ENCODE measurements around the gene MYO16. TPM values are rescaled to one million over a fixed set of nuclear protein-coding genes. Genes with fewer than 3 reads are reported as not detected.
"Not testable (repeated sequence)": the region's sequence is repeated elsewhere in the genome, so short reads cannot be mapped to it uniquely, and the experiment has no call there.

MYO16 gene
- total RNA-seq, 1 donor from 2014 or later: not detected

DNA sequence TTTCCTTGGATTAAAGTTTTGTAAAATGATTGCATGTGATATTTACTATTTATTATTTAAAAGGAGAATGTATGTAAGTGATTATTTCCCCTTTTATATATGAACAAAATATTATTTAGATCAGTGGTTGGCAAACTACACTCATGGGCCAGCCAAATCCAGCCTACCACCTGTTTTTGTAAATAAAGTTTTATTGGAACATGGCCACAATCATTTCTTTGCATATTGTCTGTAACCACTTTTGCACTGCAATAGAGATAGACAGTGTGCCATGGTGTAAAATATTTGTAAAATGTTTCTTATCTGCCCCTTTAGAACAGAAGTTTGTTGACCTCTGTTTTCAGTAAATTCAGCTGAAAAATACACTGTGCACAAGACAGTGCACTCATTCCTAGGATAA lies 426.4 kb downstream of the MYO16 start:
- DNase-seq (ENCODE audit: low read depth in 2 of 2): no peak

DNA sequence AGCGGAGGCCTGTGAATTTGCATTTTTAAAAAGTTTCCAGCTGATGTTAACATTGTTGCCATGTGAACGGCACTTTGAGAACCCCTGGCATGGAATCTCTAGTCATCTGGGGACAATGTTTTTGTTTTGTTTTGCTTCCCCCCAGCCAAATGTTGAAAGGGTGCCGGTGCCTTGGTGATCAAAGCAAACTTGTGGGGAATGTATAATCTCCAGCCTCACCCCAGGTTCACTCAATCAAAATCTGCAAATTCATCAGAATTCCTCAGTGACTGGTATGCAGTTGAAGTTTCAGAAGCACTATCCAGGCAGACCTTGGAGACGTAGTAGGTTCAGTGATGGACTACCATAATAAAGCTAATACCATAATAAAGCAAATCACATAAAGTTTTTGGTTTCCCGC lies 428.7 kb downstream of the MYO16 start:
- no peak for DNase-seq (ENCODE audit: low read depth in 2 of 2)

DNA sequence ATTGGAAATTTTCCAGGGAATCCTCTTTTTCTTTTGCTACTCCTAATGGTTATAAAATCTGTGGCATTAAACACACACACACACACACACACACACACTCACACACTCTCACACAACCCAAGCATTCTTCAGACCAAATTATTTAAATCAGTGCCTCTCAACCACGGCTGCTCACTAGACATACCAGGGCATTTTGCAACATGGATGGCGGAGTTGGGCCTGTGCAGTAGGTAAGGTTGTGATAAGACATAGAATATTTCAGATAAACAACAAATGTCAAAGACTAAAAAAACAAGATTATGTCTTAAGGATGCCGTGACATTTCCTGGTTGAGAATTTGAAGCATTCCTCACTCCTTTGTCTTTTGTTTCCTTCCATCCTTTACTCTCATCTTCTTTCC lies 443.1 kb downstream of the MYO16 start:
- no peak for DNase-seq (ENCODE audit: low read depth in 2 of 2)

DNA sequence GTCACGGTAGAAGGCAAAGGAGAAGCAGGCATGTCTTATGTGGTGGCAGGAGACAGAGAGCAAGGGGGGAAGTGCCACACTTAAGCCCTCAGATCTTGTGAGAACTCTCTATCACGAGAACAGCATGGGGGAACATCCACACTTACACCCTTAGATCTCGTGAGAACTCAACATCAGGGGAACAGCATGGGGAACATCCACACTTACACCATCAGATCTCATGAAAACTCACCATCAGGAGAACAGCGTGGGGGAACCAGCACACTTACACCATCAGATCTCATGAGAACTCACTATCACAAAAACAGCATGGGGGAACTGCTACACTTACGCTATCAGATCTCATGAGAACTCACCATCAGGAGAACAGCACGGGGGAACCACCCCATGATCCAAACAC lies 445.0 kb downstream of the MYO16 start:
- no peak for DNase-seq (ENCODE audit: low read depth in 2 of 2)

DNA sequence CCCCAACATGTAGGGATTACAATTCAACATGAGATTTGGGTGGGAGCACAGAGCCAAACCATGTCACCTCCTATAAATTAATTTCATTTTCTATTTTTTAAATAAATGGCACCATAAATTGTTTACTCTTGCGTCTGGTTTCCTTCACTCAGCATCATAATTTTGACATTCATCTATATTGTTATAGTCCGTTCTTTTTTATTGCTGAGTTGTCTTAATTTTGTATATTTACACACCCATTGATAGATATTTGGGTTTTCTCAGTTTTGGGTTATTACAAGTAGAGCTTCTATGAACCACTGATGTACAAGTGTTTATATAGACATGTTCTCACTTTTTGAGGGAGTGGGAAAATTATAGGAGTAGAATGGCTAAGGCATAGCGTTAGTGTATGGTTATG lies 445.4 kb downstream of the MYO16 start:
- DNase-seq (ENCODE audit: low read depth in 2 of 2): no peak

DNA sequence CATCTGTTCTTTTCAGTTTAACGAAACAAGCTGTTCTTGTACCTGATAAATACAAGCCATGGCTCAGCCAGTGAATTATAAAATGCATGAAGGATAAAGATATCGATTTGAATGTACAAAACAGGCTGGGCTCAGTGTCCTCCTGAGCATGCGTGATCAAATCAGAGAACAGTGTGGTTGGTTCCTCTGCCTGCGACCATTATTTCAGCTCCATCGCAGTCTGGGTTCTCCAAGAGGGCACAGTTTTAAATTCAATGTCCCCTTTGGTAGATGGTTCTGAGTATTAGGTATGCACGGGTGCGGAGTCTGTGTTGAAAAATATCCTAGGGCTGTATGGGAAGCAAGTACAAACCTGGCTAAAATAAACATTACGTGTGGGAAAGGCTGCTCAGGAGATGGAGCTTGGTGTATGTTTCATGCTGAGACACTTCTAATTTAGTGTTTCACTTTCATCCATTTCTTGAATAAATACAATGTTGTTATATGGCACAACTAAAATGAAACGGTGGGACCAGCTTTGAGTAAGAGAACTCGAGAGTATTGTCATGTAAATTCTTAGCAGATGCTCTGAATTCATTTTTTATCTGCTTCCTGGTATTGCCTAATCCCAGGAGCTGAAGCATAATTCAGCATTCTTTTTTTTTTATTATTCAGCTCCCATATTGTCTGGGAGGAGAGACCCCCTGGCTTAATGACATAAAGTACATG lies 458.7 kb downstream of the MYO16 start:
- no peak for DNase-seq (ENCODE audit: low read depth in 2 of 2)

DNA sequence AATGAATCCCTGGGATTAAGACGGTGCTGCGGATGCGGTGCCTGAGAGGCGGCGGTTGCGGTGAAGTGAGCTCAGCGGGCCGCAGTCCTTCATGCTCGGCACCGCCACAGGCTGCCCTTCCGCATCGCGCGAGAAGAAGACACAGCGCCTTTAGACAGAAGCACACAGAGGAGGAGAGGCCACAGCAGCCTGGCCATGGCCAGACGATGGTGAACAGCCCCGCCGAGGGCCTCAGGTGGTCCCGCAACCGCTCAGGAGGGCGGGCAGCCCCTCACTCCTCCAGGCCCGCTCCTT lies 459.2 kb downstream of the MYO16 start:
- no peak for DNase-seq (ENCODE audit: low read depth in 2 of 2)

DNA sequence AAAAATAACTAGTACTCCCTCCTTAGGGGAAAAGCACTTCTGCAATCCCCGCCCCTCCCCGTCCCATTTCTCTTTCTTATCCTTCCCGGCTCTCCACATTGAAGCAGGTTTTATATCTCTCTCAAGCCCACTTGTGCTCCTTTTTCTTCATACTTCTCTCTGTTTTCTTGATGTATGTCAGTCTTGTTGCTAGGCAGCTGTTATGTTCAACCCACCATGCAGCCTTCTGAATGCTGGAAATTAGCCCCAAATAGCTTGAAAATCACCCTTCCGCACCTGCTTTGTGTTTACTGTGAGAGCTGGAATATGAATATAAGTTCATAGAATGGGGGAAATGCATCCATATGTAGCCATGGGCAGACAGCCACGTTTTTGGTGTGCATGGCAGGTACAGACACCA lies 461.4 kb downstream of the MYO16 start:
- no peak for DNase-seq (ENCODE audit: low read depth in 2 of 2)

DNA sequence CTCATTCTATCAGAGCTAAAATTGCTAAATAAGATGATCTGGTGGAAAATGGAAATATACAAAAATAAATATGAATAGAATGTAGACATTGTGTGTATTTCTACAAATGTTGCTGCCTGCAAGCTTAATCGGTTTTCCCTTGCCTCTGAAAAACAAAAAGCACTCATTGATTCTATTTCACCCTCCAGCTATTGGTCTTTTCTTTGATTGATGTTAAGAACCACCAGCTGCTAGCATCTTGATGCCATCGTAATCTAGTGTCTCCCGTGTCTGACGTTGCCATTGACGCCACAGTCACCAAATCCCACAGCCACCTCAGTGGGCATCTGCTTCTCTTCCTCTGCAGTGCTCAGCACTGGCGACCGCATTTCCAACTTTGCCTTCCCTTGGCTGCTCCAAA lies 461.8 kb downstream of the MYO16 start:
- DNase-seq (ENCODE audit: low read depth in 2 of 2): no peak

DNA sequence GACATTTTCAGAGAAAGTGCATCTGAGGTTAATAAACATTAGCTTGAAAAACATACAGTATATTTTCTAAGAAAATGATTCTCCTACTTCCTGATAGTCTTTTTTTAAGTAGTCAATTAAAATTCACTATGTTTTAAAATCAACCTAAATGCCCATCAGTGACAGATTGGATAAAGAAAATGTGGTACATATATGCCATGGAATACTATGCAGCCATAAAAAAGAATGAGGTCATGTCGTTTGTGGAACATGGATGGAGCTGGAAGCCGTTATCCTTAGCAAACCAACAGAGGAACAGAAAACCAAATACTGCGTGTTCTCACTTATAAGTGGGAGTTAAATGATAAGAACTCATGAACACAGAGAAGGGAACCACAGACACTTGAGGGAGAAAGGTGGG lies 462.8 kb downstream of the MYO16 start:
- DNase-seq (ENCODE audit: low read depth in 2 of 2): not testable (repeated sequence)

DNA sequence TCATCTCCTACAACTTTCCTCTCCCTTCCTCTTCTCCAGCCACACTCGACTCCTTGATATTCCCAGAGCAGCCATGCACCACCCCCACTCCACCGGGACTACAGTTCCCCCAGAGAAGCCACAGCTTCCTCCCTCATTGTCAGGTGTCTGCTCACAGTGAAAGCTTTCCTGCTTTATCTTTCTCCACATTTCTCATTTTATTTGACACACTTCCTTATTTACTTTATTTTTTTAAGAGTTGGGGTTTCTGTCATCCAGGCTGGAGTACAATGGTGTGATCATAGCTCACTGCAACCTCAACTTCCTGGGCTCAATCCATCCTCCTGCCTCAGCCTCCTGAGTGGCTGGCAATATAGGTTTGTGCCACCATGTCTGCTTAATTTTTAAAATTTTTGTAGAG lies 464.6 kb downstream of the MYO16 start:
- no peak for DNase-seq (ENCODE audit: low read depth in 2 of 2)

DNA sequence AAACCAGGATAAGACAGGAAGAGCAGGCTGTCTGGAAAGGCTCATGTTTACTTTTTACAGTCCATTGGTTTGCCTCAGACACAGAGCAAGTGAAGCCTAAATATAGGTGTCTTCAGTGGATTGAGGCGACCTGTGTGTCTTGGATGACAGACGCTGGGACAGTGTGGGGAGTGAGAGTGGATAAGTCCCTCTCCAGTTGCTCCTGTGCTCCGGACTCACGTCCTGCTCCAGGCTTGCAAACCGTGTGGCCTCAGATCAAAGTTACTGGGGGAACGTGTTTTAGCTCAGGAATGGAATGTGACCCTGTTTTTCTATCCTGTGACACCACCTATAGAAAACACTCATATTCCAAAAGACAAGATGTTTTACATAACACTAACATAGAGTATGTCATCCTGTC lies 465.7 kb downstream of the MYO16 start:
- no peak for DNase-seq (ENCODE audit: low read depth in 2 of 2)

DNA sequence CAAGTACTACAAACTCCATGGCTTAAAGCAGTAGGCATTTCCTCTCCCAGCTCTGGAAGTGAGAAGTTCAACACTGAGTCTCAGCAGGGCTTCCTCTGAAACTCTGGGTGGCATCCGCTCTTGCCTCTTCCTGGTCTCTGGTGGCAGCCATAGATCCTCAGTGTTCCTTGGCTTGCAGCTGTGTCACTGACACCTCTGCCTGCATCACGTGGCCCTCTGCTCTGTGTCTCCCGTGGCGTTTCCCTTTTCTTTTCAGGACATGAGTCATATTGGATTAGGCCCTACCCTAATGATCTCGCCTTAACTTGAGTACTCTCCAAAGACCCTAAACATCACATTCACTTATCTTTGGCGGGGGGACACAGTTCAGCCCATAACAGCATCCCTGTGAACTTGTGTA lies 466.7 kb downstream of the MYO16 start:
- no peak for DNase-seq (ENCODE audit: low read depth in 2 of 2)

DNA sequence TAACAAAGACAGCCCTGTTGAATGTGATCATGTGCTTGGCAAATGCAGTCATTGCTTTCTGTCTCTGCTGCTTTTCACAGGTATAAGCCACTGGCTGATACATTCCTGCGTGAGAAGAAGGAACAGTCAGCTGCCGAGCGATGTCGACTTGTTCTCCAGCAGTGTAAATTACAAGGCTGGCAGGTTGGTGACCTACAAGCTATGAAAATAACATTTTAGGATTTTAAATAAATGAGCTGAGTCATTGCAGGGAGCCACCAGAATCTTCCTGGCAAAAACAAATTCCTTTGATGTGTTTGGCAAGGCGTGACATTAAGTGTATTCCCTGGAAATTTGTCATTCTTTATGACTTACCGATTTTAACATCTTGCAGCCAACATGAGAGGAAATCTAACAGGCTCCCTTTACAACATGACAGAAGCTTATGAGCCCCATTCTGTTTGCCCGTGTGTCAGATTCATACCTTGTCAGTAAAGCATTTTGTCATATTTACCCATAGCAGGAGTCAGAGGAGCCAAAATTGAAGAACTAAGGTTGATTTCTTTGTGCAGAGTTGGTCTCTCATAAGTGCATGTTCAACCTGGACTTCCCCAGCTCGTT lies 471.4 kb downstream of the MYO16 start:
- DNase-seq (ENCODE audit: low read depth in 2 of 2): no peak

DNA sequence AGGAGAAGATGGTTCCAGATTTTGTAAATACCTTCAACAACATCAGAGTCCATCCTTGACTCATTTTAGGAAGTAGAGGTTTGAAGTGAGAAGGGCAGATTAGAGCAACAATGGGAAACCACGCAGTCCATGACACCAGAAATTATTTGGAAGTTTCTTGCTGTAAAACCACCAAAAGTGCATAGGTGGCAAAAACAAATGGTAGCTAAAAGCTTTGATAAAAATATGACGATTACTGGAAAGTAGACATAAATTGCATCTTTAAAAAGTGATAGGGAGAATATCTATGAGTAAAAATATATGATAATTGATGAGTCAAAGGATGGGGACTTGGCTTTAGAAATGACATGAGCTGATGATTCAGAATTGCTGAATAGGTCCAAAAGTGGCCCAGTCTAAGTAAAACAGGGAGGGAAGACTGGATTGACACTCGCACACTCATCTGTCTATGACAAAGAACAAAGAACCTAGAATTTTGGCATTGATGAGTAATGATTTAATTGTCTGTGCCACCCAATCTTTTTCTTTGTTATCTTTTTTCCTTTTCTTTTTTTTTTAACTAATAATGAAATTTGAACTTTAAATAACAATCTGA lies 472.2 kb downstream of the MYO16 start:
- no peak for DNase-seq (ENCODE audit: low read depth in 2 of 2)

DNA sequence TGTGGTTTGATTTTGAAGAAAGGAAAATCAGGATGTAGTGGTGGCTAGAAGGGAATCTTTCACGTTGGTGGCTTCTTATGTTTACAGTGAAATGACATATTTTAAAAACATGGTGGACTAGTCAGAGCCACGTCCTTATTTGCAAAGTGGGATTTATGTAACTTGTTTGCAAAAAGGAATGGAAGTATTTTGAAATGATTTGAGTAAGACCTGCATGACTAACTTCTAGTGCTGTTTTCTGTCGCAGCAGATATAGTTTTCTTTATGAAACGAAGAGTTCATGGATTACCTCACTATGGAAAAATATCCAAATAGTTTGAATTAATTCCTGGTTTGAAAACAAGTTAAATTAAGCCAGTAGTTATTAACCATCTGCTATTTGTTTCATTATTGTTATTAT lies 476.5 kb downstream of the MYO16 start:
- DNase-seq (ENCODE audit: low read depth in 2 of 2): no peak

DNA sequence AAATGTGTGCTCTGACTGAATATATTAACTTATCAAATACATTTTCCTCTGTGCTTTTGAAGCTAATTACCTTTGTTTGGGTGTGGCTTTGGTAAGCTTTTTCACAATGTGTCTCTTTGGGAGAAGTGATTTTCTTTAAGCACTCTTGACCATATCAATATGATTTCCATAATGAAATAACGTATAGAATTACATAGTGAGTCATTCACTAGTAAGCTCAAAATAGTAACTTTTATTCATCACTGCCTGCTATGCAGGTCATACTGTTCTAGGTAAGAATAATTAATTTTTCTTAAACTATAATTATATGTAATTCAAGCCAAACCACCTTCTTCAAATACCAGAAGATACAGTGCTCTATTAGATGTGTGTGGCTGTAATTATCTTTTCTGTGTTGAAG lies 480.7 kb downstream of the MYO16 start:
- DNase-seq (ENCODE audit: low read depth in 2 of 2): no peak

DNA sequence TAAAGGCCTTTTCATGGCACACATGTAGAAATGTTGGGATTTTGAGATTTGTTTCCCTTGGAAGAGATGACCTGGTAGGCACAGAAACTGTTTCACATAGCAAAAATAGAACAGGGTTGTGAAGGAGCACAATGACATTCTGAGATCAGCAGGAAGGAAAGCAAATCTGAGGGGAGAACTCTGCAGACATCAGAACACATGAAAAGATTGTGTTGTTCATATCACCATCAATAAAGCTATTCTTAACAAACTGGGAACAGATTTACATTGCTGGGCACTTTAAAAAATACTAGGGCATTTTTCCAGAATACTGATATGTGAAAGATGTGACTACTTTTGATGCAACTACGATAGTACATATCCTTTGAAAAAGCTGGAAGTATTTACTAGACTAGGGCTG lies 481.7 kb downstream of the MYO16 start:
- DNase-seq (ENCODE audit: low read depth in 2 of 2): no peak

DNA sequence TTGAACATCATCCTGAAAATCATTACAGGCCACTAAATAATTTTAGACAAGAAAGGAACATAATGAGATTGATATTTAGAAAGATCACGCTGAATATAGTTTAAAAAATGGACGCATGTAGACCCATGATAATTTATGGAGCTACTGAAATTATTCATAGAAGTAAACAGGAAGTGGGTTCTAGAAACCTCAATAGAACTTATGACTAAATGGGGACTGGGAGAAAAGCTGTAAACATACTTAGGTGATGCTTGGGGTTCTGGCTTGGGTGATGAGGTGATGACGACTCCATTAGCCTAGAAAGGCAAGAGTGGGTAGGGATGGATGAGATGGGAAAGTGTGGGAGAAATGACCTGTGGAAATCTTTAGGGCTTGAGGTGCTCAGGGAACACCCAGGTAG lies 484.0 kb downstream of the MYO16 start:
- DNase-seq (ENCODE audit: low read depth in 2 of 2): no peak

DNA sequence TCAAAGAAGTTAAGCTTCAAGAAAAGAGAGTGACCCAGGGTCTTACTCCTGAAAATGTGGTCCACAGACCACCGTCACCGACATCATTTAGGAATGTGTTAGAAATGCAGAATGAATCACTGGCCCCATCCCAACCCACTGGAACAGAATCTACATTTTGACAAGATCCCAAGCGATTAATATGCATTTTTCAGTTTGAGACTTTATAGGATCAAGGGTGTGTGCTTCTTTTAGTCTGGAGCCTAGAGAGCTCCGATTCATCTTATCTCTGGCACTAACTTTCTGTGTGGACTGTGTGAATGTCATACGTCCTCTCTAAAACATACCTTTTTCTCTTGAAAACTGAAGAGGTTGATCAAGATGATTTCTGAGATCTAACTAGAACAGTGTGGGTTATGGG lies 484.8 kb downstream of the MYO16 start:
- DNase-seq (ENCODE audit: low read depth in 2 of 2): no peak

DNA sequence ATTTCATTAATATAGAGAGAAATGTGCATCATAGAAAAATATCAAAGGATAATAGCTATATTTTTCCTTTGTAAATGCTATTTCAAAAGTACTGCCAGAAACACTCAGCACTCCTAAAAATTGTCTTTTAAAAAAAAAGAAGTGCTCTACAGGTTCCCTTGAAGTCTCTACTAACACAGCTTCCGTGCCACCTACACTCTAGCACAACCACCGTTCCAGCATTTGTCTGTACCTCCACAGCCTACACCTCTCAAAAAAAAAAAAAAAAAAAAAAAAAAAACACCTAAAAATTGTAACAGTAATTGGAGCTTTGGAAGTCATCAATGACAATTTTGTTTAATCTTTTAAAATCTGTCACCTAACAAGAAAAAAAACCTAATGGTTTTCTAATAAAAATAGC lies 485.6 kb downstream of the MYO16 start:
- no peak for DNase-seq (ENCODE audit: low read depth in 2 of 2)

DNA sequence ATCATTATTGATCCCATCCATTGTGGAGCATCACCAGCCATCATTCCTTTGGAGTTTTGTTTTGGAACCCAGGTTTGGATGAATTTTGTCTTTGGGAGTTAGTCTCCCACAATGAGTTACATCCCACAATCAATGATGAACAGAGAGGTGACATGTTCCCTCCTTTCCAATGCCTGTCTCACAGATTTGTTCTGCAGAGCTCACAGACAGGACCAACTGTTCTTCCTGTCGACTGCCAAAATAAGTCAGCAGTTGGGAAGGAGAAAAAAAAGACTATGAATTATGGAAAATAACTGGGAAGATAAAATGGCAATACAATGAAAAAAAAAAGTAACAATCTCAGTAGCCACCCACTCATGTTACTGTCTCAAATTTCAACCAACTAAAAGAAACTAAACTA lies 489.1 kb downstream of the MYO16 start:
- DNase-seq (ENCODE audit: low read depth in 2 of 2): no peak

DNA sequence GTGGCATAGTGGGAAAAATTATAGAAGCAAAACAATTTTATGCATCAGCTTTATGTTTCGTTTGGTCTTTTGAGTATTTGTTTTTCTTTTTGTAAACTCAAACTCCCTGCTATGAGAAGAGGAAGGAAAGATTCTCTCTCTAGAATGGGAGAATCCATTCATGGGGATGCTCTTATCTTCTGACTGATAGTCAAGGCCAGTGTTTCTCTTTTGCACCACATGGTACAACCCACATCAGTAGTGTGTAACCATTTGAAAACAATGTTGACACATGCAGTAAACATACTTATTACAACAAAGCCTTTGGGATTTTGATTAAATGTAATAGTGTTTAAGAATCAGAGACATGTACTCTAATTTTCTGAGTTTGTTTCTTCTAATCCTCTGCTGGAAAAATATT lies 490.5 kb downstream of the MYO16 start:
- no peak for DNase-seq (ENCODE audit: low read depth in 2 of 2)

DNA sequence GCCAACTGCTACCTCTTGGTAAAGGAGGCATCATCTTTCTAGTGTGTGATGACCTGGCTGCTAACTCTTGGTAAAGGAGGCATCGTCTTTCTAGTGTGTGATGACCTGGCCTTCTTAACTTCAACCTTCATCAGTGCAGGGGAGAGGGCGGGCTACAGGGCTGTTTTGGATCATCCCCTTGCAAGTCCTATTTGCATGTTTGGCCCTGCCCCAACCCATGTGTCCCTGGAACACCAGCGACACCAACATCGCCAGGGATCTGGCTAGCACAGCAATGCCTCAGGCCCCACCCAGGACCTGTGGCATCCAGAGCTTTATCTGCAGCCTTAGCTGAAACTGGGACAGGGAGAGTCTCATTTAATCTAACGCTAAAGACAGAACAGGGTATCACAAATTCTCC lies 492.4 kb downstream of the MYO16 start:
- DNase-seq (ENCODE audit: low read depth in 2 of 2): no peak

All from lung microvascular endothelial cell (primary cell).